Hippocampal formation (tissue), 2 donors: Measurements from ENCODE around the gene VAV2.

Source experiments
- DNase-seq, 2 donors: peaks; one replicate each; lab custom pipeline; 2025; lab: John Stamatoyannopoulos, UW

The VAV2 gene

DNA sequence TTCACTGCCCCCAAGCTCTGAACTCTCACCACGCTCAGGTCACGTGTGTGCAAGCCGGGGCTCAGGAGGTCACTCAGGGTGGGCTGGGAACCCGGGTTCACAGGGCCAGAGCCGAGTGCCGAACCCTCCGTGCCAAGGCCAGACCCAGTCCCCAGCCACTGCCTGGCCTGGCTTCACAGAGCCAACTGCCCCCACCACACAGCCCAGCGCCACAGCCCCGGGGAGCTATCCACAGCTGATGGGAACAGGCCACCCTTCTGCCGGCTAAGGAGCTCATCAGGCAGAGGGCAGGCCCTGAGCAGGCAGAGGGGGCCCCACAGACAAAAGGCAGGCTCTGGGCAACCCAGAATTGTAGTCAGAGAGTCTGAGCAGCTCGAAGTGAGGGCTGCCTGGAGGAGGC is 117.0 kb downstream of the VAV2 start:
- no peak for DNase-seq

DNA sequence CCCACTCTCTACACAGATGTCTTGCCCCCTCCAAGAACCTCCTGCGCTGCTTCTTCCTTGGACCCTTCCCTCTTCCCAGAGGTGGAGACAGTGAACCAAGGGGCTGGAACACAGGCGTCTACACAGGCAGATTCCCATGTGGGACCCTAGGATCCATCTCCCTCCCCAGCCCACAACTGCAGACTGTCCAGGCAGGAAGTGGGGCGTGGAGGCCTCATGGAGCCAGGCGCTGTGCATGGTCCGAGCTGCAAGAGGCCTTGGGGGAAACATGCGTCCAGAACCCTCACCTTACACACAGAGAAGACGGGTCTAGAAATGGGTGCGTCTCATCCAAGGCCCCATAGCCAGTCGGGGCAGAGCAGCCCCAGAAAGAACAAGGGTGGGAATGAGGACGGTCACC is 117.5 kb downstream of the VAV2 start:
- DNase-seq: no peak

DNA sequence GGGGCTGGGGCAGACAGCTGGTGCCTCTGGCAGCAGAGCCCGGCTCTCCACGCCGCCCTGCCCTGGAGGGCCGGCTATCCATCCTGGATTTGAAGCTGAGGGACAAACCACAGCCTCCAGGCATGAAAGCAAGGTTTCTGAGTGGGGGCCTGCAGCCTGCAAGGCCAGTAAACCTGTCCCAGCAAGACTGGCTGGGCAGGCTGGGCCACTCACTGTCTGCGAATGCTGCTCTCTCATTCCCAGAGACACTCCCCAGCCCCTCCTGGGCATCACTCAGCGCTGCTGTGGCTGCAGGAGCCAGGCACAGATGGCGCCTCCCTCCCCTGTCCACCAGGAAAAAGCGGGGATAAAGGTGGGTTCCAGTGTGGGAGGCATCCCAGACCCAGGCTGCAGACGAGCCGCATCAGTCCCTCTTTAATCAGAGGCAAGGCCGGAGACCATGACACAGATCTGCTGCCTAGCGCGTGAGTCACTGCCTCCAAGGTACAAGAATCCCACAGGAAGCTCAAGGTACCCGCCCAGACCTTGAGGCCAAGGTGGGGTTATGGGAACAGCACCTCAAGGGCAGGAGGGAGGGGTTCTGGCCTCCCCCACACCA is 118.0 kb downstream of the VAV2 start:
- no peak for DNase-seq

DNA sequence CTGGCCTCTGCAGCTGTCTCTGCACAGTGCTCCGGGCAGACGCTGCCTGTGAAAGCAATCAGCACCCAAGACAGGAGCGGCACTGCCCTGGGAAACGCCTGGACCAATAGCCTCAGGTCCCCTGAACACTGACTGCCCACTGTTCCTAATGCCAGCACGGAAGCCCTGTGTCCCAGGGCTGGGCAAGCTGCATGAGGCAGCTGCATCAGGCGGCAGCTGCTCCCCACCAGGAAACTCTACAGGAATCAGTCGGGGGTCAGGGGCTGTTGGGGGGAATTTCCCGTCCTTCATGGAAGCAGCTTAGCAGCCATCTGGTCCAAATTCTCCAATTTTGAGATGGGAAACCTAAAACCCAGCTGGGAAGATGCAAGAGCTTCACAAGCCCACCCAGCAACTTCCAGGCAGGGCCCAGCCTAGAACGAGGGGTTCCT is 118.6 kb downstream of the VAV2 start:
- DNase-seq: no peak

DNA sequence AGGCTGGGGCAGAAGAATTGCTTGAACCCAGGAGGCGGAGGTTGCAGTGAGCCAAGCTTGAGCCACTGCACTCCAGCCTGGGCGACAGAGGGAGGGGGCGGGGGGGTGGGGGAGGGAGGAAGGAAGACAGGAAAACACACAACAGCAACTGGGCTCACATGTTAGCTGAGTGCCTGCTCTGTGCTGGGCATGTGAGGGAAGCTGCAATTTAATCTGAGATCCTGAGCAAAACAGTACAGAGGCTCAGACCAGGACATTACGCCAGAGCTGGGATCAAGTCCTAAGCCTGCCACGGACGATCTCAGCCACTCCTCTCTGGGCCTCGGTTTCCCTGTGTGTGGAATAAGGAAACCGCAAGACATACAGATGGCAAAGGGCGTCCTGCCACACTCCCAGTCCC is 119.1 kb downstream of the VAV2 start:
- no peak for DNase-seq

DNA sequence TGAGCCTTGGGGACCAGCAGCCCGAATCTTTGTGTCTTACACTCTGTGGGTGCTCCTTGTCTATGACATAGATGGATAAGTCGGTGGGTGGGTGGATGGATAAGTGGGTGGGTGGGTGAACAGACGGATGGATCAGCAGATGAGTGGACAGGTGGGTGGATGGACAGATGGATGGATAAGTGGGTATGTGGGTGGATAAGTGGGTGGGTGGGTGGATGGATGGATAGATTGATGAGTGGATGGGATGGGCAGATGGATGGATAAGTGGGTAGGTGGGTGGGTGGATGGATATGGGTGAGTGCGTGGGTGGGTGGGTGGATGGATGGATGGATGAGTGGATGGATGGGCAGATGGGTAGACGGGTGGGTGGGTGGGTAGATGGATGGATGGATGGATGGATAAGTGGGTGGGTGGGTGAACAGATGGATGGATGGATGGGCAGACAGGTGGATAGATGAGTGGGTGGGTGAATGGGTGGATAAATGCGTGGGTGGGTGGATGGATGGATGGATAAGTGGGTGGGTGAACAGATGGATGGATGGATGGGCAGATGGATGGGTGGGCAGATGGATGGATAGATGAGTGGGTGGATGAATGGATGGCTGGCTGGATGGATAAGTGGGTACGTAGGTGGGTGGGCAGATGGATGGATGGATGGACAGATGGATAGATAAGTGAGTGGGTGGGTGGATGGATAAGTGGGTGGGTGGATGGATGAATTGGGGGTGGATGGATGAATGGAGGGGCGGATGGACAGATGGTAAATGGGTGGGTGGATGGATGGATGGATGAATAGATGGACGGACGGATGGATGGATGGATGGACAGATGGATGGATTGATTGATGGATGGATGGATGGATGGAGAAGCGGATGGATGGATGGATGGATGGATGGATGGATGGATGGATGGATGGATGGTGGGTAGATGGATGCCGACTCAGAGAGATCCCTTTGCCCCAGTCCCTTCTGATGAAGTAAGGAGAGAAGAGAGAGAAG is 121.2 kb downstream of the VAV2 start:
- DNase-seq: no peak

DNA sequence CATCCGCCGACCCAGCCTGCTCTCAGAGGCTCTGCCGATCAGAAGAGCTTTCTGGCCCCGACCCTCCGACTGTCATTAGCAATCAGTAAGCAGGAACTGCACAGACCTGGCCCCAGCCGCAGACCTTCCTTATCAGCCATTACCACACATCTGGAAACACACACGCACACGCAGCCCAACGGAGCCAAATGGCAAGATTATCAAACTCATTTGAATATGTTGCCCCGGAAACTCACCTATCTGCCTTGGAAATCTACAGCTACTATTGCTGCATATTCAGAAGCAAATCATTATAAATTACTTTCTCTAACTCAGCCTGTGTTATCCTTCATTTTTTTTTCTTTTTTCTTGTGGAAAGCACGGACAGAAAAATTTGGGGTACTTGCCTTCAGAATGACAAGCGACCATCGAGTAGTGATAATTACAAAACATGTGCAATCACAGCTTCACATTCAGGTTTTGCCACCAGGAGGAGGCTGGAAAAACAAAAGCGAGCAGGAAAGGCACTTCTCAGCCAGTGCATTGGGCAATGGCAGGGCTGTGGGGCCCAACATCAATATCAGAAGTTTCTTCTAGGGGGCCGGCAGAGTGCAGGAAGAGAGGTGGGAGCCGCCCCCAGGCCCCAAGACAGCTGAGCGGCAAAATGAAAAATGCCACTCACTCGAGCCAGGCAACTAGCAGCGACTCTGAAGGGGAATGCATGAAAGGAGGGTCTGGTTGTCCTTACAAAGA is 122.3 kb downstream of the VAV2 start:
- DNase-seq: no peak

DNA sequence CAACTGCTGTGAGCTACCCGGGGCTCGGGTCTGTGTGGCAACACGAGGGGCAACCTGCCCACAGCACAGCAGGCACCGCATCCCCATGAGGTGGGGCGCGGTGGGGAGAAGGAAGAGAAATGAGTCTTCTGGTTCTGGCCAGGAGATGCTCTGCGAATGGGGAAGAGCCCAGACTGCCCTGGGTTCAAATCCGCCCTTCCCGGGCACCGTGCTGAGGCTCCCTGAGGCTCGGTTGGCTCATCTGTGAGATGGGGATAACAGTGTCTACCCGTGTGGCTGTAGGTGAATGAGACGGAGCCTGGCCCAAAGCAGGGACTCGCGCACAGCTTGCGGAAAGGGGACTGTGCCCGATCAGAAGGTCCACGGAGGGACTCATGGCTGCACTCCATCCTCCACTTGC is 123.9 kb downstream of the VAV2 start:
- DNase-seq: no peak

DNA sequence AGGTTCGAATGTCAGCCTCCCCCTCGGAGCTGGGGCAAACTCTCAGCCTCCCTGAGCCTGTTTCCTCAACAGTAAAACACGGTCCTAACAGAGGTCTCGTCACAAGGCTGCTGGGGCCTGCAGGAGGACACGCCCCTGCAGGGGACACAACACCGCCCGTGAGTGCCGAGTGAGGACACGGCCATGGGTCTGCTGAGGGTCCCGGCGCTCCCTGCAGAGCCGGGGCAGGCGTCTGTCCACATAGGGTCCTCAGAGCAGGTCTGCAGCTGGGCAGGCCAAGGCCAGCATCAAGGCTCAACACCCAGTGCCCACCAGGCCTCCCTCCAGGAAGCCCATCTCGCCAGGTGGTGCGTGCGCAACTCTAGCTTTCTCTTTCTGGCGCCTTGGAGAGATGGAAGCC is 125.2 kb downstream of the VAV2 start:
- no peak for DNase-seq

DNA sequence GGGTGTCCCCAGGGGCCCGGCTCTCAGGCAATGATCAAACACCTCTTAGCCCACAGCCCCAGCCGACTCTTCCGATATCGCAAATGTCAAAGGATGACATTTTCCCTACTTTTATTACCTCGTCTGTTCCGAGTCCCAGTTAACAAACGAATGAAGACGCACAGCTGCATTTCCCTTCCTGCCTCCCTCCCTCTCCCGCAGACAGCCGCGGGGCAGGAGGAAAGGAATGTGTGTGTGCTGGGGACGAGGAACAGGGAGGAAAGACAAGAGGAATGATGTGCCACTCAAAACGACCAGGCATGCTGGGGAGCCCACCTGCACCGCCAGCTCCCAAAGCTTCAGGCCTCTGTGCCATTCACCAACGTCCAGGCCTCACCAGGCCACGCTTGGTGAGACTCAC is 128.1 kb downstream of the VAV2 start:
- DNase-seq: no peak

DNA sequence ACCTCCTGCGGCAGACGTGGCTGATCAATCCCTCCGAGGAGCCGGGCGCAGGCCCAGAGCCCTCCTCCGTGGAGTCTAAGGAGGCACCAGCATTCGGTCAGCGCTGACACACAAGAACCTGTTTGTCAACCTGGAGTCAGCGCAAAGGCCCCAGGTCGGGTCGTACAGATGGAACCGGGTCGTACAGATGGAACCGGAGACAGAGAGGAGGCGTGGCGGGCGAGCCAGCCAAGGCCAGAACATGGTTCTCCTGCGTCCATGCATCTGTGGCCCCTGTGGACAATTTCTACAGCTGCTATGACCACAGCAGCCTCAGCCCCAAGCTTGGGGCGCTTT is 128.9 kb downstream of the VAV2 start:
- DNase-seq: no peak

DNA sequence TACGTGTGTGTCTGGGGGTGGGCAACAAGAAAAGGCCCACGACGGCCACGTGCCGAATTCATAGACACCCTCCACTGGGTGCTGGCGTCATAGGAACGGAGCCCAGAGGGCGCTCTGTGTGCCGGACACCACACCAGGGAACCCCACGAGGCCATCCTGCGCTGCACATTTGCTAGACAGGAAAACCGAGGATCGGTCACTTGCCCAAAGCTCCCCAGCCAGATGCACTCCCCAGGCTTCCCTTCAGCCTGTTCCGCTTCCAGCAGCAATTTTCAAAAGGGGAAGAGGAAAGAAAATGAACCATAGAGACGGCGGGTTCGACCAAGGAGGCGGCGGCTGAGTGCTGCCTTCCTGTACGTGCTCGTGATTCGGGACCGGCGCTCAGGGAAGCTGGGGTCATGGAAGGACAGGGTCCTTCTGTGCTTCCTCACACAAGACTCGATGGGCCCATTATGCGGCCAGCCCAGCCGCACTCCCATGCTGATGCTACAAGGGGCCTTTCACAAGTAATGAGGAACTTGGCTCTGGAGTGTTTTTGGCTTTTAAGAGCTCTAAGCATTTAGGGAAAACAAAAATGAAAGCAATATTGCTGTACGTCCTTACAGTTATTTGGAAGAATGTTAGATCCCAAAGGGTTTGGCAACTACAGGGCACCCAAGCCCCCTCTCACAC is 129.4 kb downstream of the VAV2 start:
- DNase-seq: peak; percentile 37 to 44

DNA sequence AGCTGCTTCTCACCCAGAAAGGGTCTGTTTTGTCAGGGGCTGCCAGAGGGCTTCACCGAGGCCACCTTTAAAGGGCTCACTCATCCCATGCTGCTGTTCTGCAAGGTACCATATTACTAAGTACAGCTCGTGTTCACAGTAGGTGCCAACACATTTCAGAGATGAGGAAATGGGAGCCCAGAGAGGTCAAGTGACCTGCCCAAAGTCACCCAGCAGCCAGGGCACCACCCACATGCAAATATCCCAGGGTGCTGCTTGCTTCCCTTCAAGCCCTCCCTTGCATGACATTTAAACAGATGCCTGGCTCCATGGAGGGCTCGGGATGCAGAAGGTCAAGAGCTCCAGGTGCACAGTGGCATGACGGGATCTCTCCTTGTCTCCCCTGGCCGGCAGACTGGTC is 130.4 kb downstream of the VAV2 start:
- no peak for DNase-seq

DNA sequence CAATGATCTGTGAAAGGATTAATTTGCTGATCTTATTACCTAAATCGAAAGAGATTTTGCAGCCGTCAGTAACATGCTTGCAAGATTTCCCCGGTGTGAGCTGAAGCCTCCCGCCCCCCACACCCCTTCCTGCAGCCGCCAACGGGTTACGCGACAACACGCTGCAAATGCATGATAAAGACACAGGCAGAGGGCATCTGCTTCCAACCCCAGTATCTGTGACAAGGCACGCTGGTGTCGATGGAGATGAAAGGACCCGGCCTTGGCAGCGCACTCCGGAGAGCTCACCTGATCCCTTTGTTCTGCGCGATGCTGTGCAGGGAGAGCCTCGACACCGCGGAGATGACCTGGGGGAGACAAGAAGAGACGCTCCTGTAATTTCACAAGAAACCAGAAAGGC is 131.0 kb downstream of the VAV2 start:
- no peak for DNase-seq

DNA sequence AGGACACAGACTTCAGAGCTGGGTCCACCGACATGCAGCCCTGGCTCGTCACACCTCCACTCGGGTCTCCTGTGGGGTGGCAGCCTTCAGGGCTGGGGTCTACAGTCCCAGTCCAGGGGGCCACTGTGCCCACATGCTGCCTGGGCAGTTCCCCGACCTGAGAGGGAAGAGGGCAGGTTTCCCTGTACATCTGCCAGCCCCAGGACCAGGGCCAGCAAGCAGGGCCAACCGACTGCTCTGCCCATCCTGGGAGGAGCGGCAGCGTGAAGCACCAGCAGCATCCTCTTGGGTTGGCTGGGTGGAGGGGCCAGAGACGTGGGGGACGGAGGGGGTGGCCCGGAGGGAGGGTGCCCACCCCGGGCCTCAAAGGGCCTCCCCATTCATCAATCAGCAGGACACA is 133.4 kb downstream of the VAV2 start:
- DNase-seq: no peak

DNA sequence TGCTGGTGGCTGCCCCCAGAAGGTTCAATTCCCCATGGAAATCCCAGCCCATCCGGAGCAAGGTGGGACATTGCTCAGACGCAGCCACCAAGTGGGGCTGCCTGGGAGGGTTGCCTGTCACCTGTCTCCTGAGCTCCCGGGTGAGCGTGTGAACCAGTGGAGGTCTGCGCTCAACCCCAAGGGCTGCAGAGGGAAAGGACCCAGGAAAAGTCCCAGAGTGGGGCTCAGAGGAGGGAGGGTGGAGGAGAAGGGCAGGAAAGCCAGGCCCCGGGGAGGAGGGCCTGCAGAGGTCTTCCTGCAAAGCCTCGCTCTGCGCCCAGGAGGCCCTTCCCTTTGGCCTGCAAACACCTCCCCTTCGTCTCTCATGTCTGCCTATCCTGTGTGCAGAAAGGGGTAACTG is 134.5 kb downstream of the VAV2 start:
- no peak for DNase-seq

DNA sequence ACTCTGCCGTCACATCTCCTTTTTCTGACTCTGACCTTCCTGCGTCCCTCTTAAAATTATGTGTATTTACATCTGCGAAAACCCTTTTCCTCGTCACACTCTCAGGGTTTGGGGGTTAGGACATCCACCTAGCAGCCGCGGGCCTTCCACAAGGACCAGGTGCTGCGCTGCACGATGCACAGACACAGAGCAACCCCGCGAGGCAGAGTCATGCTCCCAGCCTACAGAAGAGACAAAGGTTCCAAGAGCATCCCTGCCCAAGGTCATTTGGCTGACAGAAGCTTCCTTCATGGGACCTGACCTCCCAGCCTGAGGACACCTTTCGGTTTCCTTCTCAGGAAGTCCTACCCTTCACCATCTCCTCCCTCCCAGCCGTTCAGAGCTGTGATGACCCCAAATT is 135.3 kb downstream of the VAV2 start:
- no peak for DNase-seq

DNA sequence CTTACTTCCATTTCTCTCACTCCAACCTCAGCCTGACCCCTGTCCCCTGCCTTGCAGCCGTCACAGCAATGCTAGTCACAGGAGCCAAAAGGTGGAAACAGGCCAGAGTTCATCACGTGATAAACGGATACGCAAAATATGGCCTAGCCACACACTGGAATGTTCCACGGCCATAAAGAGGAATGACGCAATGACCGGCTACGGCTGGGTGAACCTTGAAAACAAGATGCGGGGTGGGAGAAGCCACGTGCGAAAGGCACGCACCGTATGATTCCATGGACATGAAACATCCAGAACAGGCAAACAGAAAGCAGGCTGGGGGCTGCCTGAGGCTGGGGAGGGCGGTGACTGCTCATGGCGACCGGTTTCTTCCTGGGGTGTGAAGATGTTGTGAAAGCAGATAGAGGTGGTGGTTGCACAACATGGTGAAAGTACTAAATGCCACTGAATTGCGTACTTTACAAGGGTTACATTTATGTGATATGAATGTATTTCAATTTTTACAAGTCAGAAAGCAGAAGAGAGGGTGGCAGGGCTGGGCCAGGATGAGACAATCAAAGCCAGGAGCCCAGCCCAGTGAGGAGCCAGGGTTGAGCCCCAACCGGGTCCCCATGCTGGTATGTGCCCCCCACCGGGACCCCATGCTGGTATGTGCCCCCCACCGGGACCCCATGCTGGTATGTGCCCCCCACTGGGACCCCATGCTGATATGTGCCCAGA is 136.2 kb downstream of the VAV2 start:
- no peak for DNase-seq

DNA sequence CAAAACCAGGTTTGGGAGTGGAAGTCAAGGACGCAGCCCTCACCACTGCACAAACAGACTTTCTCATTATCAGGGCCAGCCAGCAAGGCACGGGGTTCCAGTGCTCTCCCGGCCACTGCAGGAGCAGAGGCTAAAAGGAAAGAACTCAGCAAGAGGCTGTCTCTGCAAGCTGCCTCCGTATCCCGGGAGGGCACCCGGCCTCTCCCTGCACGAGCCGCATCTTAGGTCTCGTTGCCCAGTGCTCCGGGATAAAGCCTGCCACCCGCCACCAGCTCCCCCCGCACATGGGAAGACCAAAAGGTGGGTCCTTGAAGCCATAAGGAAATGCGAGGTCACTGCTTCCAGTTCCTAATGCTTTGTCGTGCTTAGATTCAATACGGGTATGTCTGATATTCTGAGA is 136.8 kb downstream of the VAV2 start:
- DNase-seq: no peak

DNA sequence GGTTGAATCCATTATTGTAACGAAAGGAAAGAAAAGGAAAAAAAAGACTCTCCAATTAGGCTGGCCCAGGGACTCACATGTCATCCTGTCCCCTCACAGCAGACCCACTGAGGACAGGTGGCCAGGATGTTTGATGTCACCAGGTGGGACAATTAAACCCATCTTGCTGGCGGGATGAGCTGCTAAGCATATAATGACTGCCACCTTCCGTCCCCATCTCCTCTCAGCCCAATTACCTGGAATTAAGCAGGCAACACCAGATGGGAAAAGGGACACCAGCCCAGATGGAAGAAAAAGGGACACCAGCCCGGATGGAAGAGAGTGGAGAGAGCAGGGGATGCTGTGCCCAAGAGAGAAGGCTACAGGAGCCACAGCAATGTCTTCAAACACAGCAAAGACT is 137.4 kb downstream of the VAV2 start:
- DNase-seq: no peak

DNA sequence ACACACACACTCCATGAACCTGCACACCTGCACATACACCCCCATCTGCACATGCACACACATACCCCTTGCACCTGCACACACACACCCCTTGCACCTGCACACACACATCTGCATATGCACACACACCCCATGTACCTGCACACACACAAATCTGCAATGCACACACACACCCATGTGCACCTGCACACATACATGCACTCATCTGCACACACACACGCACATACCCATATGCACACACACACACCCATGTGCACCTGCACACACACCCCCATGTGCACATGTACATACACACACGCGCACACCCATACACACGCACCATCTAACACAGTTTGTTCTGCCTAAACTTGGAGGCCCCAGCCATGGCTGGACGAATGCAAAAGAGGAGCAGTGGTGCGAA is 138.1 kb downstream of the VAV2 start:
- no peak for DNase-seq

DNA sequence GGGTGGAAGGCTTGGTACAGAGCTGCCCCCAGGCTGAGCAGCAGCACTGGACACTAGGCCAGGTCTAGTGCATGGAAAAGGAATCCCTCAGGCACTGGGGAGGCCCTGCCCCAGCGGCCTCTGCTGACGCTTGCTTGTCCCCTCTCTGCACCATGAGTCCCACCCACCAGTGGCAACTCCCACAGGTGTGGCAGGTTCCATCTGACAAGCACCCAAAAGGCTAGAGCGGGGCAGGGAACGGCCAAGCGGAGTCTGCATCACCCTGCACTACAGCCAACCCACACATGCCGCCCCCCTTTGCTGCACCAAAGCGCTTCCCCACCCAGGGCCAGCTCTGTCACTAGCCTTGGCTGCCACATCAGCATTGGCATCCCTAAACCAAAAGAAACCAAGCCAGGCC is 138.8 kb downstream of the VAV2 start:
- DNase-seq: no peak
